MM.1S (cell line): ENCODE results near the gene BCL10.

Source experiments
- EZH2 ChIP-seq: fragments of 300-600 bp; sonication (generic); optimal IDR thresholded peaks from 2 replicates; pipeline ENCODE3; 2017; ENCODE audit warnings: low read depth, mild to moderate bottlenecking, antibody characterized with exemption, low read length, mixed read lengths
- EZH2phosphoT487 ChIP-seq: fragments of 300-600 bp; sonication (generic); IDR thresholded peaks from 2 replicates; pipeline ENCODE4 v1.6.1; 2018; ENCODE audit warnings: antibody characterized with exemption, low read length
- TF ChIP-seq, protein P1 (sequence below): fragments of 300-600 bp; sonication (generic); IDR thresholded peaks from 2 replicates; pipeline ENCODE4 v1.5.1; 2016; ENCODE audit warnings: antibody characterized with exemption, low read length, mixed read lengths

GRCh38 chr1:85307987-85308832 lies 31.8 kb upstream of the BCL10 start:
- TF ChIP-seq, protein P1, sequence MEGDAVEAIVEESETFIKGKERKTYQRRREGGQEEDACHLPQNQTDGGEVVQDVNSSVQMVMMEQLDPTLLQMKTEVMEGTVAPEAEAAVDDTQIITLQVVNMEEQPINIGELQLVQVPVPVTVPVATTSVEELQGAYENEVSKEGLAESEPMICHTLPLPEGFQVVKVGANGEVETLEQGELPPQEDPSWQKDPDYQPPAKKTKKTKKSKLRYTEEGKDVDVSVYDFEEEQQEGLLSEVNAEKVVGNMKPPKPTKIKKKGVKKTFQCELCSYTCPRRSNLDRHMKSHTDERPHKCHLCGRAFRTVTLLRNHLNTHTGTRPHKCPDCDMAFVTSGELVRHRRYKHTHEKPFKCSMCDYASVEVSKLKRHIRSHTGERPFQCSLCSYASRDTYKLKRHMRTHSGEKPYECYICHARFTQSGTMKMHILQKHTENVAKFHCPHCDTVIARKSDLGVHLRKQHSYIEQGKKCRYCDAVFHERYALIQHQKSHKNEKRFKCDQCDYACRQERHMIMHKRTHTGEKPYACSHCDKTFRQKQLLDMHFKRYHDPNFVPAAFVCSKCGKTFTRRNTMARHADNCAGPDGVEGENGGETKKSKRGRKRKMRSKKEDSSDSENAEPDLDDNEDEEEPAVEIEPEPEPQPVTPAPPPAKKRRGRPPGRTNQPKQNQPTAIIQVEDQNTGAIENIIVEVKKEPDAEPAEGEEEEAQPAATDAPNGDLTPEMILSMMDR, result peak; percentile 87
- no peak for TF ChIP-seq EZH2
- TF ChIP-seq EZH2phosphoT487, result no peak
